ENCODE data around the gene SLIT3.

GRCh38 chr5:168613996-168614395 is 686.9 kb downstream of the SLIT3 start:
- TF ChIP-seq CTCF (IDR thresholded peaks at IDR 0.05; ENCODE audit: extremely low read depth in 1 of 2, insufficient read depth in 1 of 2, low read depth in 1 of 2, low read length in 2 of 2), result no peak
- no peak for TF ChIP-seq POLR2A (IDR thresholded peaks at IDR 0.05; ENCODE audit: low read depth, low read length)
- TF ChIP-seq EZH2 (IDR thresholded peaks at IDR 0.05; ENCODE audit: borderline replicate concordance, low read depth, low read length, severe bottlenecking), result no peak
- TF ChIP-seq POLR2AphosphoS5 (IDR thresholded peaks at IDR 0.05; ENCODE audit: insufficient read depth, low read depth, low read length), result no peak
- TF ChIP-seq MAX (IDR thresholded peaks at IDR 0.05; ENCODE audit: insufficient read depth, insufficient read length), result no peak
- TF ChIP-seq GATA2 (IDR thresholded peaks at IDR 0.05; ENCODE audit: insufficient read depth, insufficient read length, low read depth, low read length), result no peak
- no peak for TF ChIP-seq JUN (IDR thresholded peaks at IDR 0.05; ENCODE audit: borderline replicate concordance, insufficient read depth, insufficient read length, low read depth)
- TF ChIP-seq FOS (IDR thresholded peaks at IDR 0.05; ENCODE audit: borderline replicate concordance, insufficient read depth, low read length), result no peak
